ENCODE results near the gene RHOA. TPM values are rescaled to one million over a fixed set of nuclear protein-coding genes. Genes with fewer than 3 reads are reported as not detected.

The RHOA gene
- total RNA-seq, 4 donors from 2014 or later: 380 to 521 (median 480) TPM

- Histone ChIP-seq H3K36me3 (peaks cover 2 to 7% (median 4%) of the 10 kb centered on the region in 4 donors), H3K27ac (replicated peaks in 1 of 4) (peak overlapping the region; percentile 26 to 97 (median 94)), H3K4me1 (peaks cover 37 to 46% (median 41%) of the 10 kb centered on the region in 4 donors), H3K4me3 (no peak overlapping the region), H3K9me3 (no peaks in the 10 kb centered on the region), H3K27me3 (no peaks in the 10 kb centered on the region)
- TF ChIP-seq CTCF (IDR thresholded peaks at IDR 0.05) (no peak), POLR2AphosphoS5 (IDR thresholded peaks at IDR 0.05) (no peak), POLR2A (IDR thresholded peaks at IDR 0.05; ENCODE audit: low read depth) (no peak), EP300 (IDR thresholded peaks at IDR 0.05) (no peak)
- intact Hi-C loops (cut with DNase I): loop anchor here (5.0 kb wide), 1 partner anchor 170 kb away; the partner anchor contains the start of gene KLHDC8B
- 84% methylated on average over 6 of the region's 6 CpGs for WGBS
- no peak for DNase-seq (ENCODE audit: extremely low spot score)
Measured at GRCh38 chr3:49341996-49342395, 69.8 kb downstream of the RHOA start.

DNA sequence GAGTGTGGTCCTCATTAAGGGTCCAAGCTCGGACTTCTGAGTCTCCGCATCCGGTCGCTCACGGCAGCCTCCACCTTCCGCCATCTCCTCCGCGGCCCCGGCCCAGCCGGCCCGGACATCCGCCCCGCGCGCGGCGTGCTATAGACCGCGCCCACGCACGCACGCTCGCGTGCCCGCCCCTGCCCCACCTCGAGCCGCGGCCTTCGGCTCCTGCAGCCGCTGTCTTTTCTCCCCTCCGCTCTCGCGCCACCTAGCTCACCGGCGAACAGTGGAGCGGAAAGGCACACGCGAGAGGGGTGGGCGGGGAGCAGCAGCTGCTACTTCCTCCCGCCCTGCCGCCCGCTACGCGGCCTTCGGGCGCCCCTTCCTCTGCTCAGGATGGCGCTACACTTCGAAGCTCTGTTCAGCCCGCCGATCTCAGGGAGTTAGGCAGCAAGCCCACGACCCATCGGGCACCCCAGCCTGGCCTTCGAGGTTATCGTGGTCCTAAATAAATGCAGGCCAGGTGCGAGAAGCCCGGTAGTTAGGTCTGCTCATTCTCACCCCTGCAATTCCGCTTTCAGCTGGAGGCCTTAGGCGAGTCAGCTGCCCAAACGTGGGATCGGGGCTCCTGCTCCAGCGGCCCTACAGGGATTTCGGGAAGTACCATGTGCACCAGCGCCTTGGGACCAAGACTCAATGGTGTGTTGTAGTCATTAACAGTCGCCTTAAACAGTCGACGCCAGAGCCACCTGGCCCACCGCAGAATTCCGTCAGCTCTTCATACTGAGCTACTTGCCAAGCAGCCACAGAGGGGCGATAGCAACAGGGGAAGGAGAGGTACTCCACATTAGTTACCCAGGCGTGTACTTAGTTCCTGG lies 71.6 kb downstream of the RHOA start, which contains the start of gene USP4:
TSS of gene USP4 (minus strand) at position 113 of the 860 bp plus-strand sequence. CDS start at position 84, 29 bp downstream.
- intact Hi-C loops (cut with DNase I): loop anchor here (1.0 to 5.0 kb wide), 2 partner anchors 71 to 168 kb away; partner anchors contain the start of genes KLHDC8B and RHOA
- Histone ChIP-seq H3K36me3 (peaks cover 4 to 22% (median 17%) of the 10 kb centered on the region in 4 donors), H3K9me3 (no peaks in the 10 kb centered on the region), H3K27ac (replicated peaks in 1 of 4) (peak within 1 kb of the TSS; percentile 90 to 97 (median 97)), H3K27me3 (no peaks in the 10 kb centered on the region), H3K4me3 (peak within 1 kb of the TSS; percentile 62 to 87 (median 83)), H3K4me1 (peaks cover 37 to 54% (median 51%) of the 10 kb centered on the region in 4 donors)
- DNase-seq (ENCODE audit: extremely low spot score): peak; percentile 94
- peak; percentile 16 for TF ChIP-seq POLR2A (IDR thresholded peaks at IDR 0.05; ENCODE audit: low read depth)
- peak; percentile 81 to 87 for TF ChIP-seq POLR2AphosphoS5 (IDR thresholded peaks at IDR 0.05)
- no peak for TF ChIP-seq EP300 (IDR thresholded peaks at IDR 0.05)
- TF ChIP-seq CTCF (IDR thresholded peaks at IDR 0.05): peak; percentile 35 to 62 (median 46)
- WGBS: under 1% methylated on average over 32 of the region's 70 CpGs

DNA sequence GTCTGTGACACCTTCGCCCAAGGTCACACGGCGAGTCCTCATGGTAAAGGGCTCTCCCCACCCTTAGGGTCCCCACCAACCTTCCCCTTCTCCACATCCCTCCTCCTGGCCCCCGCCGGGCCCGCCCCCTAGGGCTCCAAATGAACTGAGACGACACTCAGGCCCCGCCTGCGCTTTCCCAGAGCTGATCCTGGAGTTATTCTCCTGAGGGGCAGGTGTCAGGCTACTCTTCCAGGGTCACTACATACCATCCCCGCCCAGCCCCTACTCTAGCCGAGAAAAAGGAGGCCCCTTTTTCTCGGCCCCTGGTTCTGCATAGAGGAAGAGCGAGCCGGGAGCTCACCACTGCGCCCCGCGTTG lies 72.2 kb downstream of the RHOA start:
- Histone ChIP-seq H3K9me3 (no peaks in the 10 kb centered on the region), H3K27me3 (no peaks in the 10 kb centered on the region), H3K36me3 (peaks cover 4 to 28% (median 23%) of the 10 kb centered on the region in 4 donors), H3K4me1 (peaks cover 33 to 57% (median 54%) of the 10 kb centered on the region in 4 donors), H3K27ac (replicated peaks in 1 of 4) (peak overlapping the region; percentile 90 to 97 (median 97)), H3K4me3 (peak overlapping the region; percentile 62 to 87 (median 83))
- intact Hi-C loops (cut with DNase I): no loop called here
- DNase-seq (ENCODE audit: extremely low spot score): no peak
- TF ChIP-seq CTCF (IDR thresholded peaks at IDR 0.05) (no peak), POLR2A (IDR thresholded peaks at IDR 0.05; ENCODE audit: low read depth) (no peak), EP300 (IDR thresholded peaks at IDR 0.05) (no peak), POLR2AphosphoS5 (IDR thresholded peaks at IDR 0.05) (no peak)
- 2% methylated on average over 15 of the region's 17 CpGs for WGBS

GRCh38 chr3:49333916-49334633 lies 77.7 kb downstream of the RHOA start:
- intact Hi-C loops (cut with DNase I): no loop called here
- Histone ChIP-seq H3K27me3 (no peaks in the 10 kb centered on the region), H3K36me3 (peaks cover 29 to 82% (median 74%) of the 10 kb centered on the region in 4 donors), H3K27ac (replicated peaks in 1 of 4) (peak overlapping the region; percentile 53 to 72 (median 60)), H3K9me3 (no peaks in the 10 kb centered on the region), H3K4me3 (no peak overlapping the region), H3K4me1 (peaks cover 13 to 65% (median 60%) of the 10 kb centered on the region in 4 donors)
- DNase-seq (ENCODE audit: extremely low spot score): no peak
- 68% methylated on average over 5 of the region's 5 CpGs for WGBS
- TF ChIP-seq POLR2AphosphoS5 (IDR thresholded peaks at IDR 0.05) (no peak), EP300 (IDR thresholded peaks at IDR 0.05) (no peak), CTCF (IDR thresholded peaks at IDR 0.05) (no peak), POLR2A (IDR thresholded peaks at IDR 0.05; ENCODE audit: low read depth) (no peak)
